SK-N-SH treated with all-trans-retinoic acid at 6 μM for 48 hours (cell line): ENCODE results near the gene WNT3.

Experiments used
- ATAC-seq: fragments of 200-7000 bp; cut with Tn5 transposase; 3 replicates; pipeline ENCODE4 v1.9.1; 2020; ENCODE audit warnings: mild to moderate bottlenecking, moderate library complexity
- BACH2 ChIP-seq: fragments of 250-450 bp; sonication (Bioruptor Pico); IDR thresholded peaks from 2 replicates; pipeline ENCODE4 v1.9.0; 2021; ENCODE audit warnings: mild to moderate bottlenecking, borderline replicate concordance
- CREB5 ChIP-seq: fragments of 250-450 bp; sonication (Bioruptor Pico); IDR thresholded peaks from 2 replicates; pipeline ENCODE4 v1.5.1; 2020; ENCODE audit warnings: low read depth, mild to moderate bottlenecking, moderate library complexity
- CSDC2 ChIP-seq: fragments of 250-450 bp; sonication (Bioruptor Pico); IDR thresholded peaks from 2 replicates; pipeline ENCODE4 v1.5.0; 2020; ENCODE audit warnings: mild to moderate bottlenecking, moderate library complexity
- CSRNP3 ChIP-seq: fragments of 250-450 bp; sonication (Bioruptor Pico); IDR thresholded peaks from 2 replicates; pipeline ENCODE4 v1.5.1; 2021; ENCODE audit warnings: mild to moderate bottlenecking, moderate library complexity
- ESRRG ChIP-seq: fragments of 250-450 bp; sonication (Bioruptor Pico); IDR thresholded peaks from 2 replicates; pipeline ENCODE4 v1.6.1; 2021; ENCODE audit warnings: mild to moderate bottlenecking
- GLIS3 ChIP-seq: fragments of 250-450 bp; sonication (Bioruptor Pico); IDR thresholded peaks from 2 replicates; pipeline ENCODE4 v1.5.0; 2020; ENCODE audit warnings: mild to moderate bottlenecking, moderate library complexity
- ISL1 ChIP-seq: fragments of 250-450 bp; sonication (Bioruptor Pico); IDR thresholded peaks from 2 replicates; pipeline ENCODE4 v2.1.2; 2022; ENCODE audit warnings: mild to moderate bottlenecking, moderate library complexity
- OSR1 ChIP-seq: fragments of 250-450 bp; sonication (Bioruptor Pico); IDR thresholded peaks from 2 replicates; pipeline ENCODE4 v1.8.0; 2022; ENCODE audit warnings: moderate library complexity, mild to moderate bottlenecking, inconsistent platforms
- PATZ1 ChIP-seq: fragments of 250-450 bp; sonication (Bioruptor Pico); IDR thresholded peaks from 2 replicates; pipeline ENCODE4 v1.8.0; 2020; ENCODE audit warnings: mild to moderate bottlenecking, moderate library complexity, borderline replicate concordance
- POU6F1 ChIP-seq: fragments of 250-450 bp; sonication (Bioruptor Pico); IDR thresholded peaks from 2 replicates; pipeline ENCODE4 v1.8.0; 2021; ENCODE audit warnings: low read depth, mild to moderate bottlenecking, moderate library complexity, borderline replicate concordance
- PPARA ChIP-seq: fragments of 250-450 bp; sonication (Bioruptor Pico); IDR thresholded peaks from 2 replicates; pipeline ENCODE4 v1.5.0; 2020; ENCODE audit warnings: mild to moderate bottlenecking, borderline replicate concordance
- RARB ChIP-seq: fragments of 250-450 bp; sonication (Bioruptor Pico); IDR thresholded peaks from 2 replicates; pipeline ENCODE4 v1.8.0; 2021; ENCODE audit warnings: mild to moderate bottlenecking, moderate library complexity
- SNAI2 ChIP-seq: fragments of 250-450 bp; sonication (Bioruptor Pico); IDR thresholded peaks from 2 replicates; pipeline ENCODE4 v1.5.0; 2020; ENCODE audit warnings: mild to moderate bottlenecking, moderate library complexity
- TCF4 ChIP-seq: fragments of 250-450 bp; sonication (Bioruptor Pico); IDR thresholded peaks from 2 replicates; pipeline ENCODE4 v1.8.0; 2021; ENCODE audit warnings: mild to moderate bottlenecking, moderate library complexity, borderline replicate concordance
- TOX ChIP-seq: fragments of 250-450 bp; sonication (Bioruptor Pico); IDR thresholded peaks from 2 replicates; pipeline ENCODE4 v1.8.0; 2021; ENCODE audit warnings: mild to moderate bottlenecking, moderate library complexity, borderline replicate concordance
- TSHZ2 ChIP-seq: fragments of 250-450 bp; sonication (Bioruptor Pico); IDR thresholded peaks from 2 replicates; pipeline ENCODE4 v1.5.0; 2020; ENCODE audit warnings: mild to moderate bottlenecking, moderate library complexity
- ZFP30 ChIP-seq: fragments of 450-650 bp; formaldehyde crosslinking; IDR thresholded peaks from 2 replicates; pipeline ENCODE4 v1.5.0; 2022; ENCODE audit warnings: mild to moderate bottlenecking, moderate library complexity
- ZNF565 ChIP-seq: fragments of 450-650 bp; formaldehyde crosslinking; conservative IDR thresholded peaks from 2 replicates; pipeline ENCODE4 v1.5.0; 2020; ENCODE audit warnings: low read depth, mild to moderate bottlenecking, moderate library complexity
- ZNF70 ChIP-seq: fragments of 450-650 bp; formaldehyde crosslinking; IDR thresholded peaks from 2 replicates; pipeline ENCODE4 v1.5.0; 2020; ENCODE audit warnings: mild to moderate bottlenecking, moderate library complexity
- ZNF8 ChIP-seq: fragments of 450-650 bp; formaldehyde crosslinking; IDR thresholded peaks from 2 replicates; pipeline ENCODE4 v1.5.0; 2020; ENCODE audit warnings: mild to moderate bottlenecking, moderate library complexity

Gene WNT3

GRCh38 chr17:46815474-46816353 lies 2.8 kb downstream of the WNT3 start:
- ATAC-seq, result no peak
- TF ChIP-seq TCF4 (CRISPR knock-in tag) (no peak), CREB5 (CRISPR knock-in tag) (no peak), ZNF565 (no peak), ZFP30 (CRISPR knock-in tag) (no peak), ZNF70 (CRISPR knock-in tag) (no peak), TOX (CRISPR knock-in tag) (no peak), OSR1 (CRISPR knock-in tag) (no peak), ZNF8 (no peak), BACH2 (CRISPR knock-in tag) (no peak), CSDC2 (CRISPR knock-in tag) (no peak)

GRCh38 chr17:46814446-46814845 lies 4.0 kb downstream of the WNT3 start:
- no peak for ATAC-seq
- TF ChIP-seq CREB5 (CRISPR knock-in tag) (no peak), ESRRG (CRISPR knock-in tag) (no peak), CSRNP3 (CRISPR knock-in tag) (no peak)

GRCh38 chr17:46813920-46814319 lies 4.6 kb downstream of the WNT3 start:
- no peak for ATAC-seq
- TF ChIP-seq RARB (no peak), ZFP30 (CRISPR knock-in tag) (no peak), TCF4 (CRISPR knock-in tag) (no peak), ESRRG (CRISPR knock-in tag) (no peak), BACH2 (CRISPR knock-in tag) (no peak), ISL1 (no peak), TSHZ2 (CRISPR knock-in tag) (no peak), OSR1 (CRISPR knock-in tag) (no peak), SNAI2 (CRISPR knock-in tag) (no peak), CREB5 (CRISPR knock-in tag) (no peak), ZNF8 (no peak), PPARA (CRISPR knock-in tag) (no peak), TOX (CRISPR knock-in tag) (no peak), GLIS3 (CRISPR knock-in tag) (no peak), CSDC2 (CRISPR knock-in tag) (no peak), PATZ1 (CRISPR knock-in tag) (no peak), POU6F1 (CRISPR knock-in tag) (no peak), ZNF70 (CRISPR knock-in tag) (no peak)
